ENCODE results near the gene CCDC34.

Gene CCDC34, protein sequence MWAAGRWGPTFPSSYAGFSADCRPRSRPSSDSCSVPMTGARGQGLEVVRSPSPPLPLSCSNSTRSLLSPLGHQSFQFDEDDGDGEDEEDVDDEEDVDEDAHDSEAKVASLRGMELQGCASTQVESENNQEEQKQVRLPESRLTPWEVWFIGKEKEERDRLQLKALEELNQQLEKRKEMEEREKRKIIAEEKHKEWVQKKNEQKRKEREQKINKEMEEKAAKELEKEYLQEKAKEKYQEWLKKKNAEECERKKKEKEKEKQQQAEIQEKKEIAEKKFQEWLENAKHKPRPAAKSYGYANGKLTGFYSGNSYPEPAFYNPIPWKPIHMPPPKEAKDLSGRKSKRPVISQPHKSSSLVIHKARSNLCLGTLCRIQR

DNA sequence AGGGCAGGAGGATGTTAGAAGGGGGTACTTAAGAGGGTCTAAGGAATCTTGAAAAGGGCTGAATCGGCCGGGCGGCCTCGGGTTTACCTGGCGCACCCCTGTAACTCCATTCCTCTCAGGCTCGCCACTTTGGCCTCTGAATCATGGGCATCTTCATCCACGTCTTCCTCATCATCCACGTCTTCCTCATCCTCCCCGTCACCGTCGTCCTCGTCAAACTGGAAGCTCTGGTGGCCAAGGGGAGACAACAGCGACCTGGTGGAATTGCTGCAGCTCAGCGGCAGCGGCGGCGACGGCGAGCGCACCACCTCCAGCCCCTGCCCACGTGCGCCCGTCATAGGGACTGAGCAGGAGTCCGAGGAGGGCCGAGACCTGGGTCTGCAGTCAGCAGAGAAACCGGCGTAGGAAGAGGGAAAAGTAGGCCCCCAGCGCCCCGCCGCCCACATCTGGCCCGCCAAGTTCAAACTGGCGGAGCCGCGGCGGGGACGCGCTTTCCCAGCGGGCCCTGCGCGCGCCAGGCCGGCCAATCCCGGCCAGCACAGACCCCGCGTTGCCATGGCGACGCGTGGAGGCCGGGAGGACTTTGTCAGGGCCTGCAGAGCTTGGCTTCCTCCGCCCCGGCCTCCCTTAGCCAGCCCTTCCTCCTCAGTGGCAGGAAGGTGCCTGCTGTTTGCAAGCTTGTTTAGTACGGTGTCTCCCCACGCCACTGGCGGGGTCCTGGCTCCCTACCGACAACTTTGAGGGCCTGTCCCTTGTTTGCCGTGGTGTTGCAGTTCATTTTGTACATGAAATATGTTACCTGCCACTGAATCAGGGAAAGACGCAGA lies at the start of gene CCDC34:
CCDC34 (minus strand) TSS at position 467 of the 827 bp plus-strand sequence; CDS start at position 446, 21 bp downstream.
- DNase-seq (ENCODE audit: insufficient read length, low spot score) (peak; percentile 90), FAIRE-seq (peak; percentile 87)

DNA sequence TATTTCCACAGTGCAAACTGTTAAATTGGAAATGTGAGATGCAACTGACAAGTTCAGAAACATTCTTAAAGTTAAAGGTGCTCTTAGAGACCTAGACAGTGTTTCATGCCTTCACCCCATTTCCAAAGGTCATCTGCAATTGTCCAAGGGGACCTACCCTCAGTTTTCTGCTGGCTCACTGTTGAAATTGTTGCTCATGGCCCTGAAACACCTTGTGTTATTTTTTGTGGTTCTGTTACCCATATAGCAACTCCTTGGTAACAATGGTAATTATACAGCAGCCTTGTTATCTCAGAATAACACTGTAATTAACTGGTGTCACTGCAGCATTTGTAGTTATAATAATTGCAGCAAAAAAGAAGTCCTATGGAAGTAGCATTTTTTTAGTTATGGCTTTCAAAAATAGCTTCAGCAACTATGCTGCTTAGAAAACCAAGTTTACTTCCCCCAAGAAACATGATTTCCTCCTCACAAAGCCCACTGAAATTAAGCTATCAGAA lies 49.2 kb upstream of the CCDC34 start:
- FAIRE-seq (no peak), DNase-seq (ENCODE audit: insufficient read length, low spot score) (no peak)

DNA sequence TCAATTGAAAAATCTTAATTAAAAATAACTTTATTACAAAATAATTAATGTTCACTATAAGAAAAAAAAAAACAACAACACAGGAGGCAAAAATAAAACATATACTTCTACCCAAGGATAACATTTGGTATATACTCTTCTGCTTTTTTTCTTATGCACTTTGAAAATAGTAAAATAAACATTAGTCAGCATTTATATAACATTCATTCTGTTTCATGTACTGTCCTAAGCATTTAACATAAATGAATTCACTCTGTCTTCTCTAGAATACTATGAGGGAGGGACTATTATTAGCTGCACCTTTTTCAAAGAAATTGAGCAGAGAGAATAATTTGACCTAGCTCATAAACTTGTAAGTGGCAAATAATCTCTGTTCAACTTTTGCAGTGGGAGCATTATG lies 48.3 kb upstream of the CCDC34 start:
- FAIRE-seq (no peak), DNase-seq (ENCODE audit: insufficient read length, low spot score) (no peak)

DNA sequence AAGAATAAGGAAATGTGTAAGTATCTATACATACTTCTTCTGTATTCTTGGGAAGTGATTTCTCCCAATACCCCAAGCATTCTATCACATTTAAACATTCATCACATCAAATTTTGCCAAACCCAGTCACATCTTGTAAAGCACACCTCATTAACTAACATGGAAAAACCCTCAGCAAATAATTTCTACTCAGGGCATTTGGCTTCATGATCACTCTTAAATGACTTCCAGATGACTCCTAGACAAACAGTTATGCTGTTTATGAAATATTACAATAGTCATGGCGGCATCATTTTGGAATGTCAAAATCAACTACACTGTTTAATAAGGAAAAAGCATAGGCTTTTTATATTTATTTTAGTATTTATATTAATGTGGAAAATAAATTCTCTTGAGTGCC lies 47.3 kb upstream of the CCDC34 start:
- no peak for FAIRE-seq
- DNase-seq (ENCODE audit: insufficient read length, low spot score) = no peak

DNA sequence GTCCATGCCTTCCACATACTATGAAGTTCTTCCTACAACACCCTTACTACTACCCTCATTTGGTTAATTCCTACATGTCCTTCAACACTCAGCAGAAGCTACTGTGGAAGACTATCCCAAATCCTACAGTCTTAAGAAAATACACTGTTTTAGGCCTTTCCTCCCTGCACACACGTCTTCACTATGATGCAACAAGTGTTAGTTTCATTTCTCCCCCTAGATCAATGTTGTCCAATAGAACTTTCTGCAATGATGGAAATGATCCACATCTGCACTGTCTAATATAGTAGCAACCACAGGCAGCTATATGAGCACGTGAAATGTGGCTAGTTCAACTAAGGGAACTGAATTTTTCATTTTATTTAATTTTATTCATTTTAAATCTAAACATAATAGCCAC lies 46.7 kb upstream of the CCDC34 start:
- DNase-seq (ENCODE audit: insufficient read length, low spot score) (no peak), FAIRE-seq (no peak)

DNA sequence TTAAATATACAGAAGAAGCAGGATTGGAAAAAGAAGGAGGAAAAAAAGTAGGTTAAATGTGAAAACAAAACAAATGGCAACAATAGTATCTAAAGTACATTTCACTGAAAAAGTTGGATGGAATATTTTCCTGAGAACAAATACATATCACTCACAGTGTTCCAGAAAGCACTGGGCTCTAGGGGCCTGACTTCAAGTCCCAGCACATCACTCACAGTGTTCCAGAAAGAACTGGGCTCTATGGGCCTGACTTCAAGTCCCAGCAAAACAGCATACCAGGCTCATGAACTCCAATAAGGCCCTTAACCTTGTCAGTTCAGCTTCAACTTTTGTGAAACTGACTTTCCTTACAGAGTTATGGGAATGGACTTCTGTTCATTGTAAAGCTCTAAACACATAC lies 46.0 kb upstream of the CCDC34 start:
- DNase-seq (ENCODE audit: insufficient read length, low spot score) (no peak), FAIRE-seq (no peak)

DNA sequence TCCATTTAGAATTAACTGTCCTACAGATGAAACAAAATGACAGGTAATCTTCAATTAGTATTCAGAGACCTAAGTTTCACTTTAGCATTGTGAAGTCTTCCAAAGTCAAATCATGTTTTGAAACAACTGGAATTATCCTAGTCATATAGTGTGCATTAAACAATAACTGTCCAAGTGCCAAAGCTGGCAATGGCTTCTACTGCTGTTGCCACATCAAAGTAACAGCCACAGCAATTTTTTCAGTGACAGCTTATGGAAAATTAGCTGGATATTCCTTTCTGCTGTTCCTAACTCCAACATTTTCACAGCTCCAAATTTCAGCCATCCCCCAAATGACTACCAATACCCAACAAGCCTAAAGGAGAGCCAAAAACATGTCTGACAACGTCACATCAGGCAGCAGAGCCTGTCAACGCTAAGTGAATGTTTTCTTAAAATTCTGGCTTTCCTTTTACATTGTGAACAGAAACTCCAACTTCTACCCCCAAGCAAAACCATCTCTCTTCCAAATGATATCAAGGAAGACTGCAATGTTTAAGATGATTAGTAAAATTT lies 45.3 kb upstream of the CCDC34 start:
- no peak for DNase-seq (ENCODE audit: insufficient read length, low spot score)
- no peak for FAIRE-seq

DNA sequence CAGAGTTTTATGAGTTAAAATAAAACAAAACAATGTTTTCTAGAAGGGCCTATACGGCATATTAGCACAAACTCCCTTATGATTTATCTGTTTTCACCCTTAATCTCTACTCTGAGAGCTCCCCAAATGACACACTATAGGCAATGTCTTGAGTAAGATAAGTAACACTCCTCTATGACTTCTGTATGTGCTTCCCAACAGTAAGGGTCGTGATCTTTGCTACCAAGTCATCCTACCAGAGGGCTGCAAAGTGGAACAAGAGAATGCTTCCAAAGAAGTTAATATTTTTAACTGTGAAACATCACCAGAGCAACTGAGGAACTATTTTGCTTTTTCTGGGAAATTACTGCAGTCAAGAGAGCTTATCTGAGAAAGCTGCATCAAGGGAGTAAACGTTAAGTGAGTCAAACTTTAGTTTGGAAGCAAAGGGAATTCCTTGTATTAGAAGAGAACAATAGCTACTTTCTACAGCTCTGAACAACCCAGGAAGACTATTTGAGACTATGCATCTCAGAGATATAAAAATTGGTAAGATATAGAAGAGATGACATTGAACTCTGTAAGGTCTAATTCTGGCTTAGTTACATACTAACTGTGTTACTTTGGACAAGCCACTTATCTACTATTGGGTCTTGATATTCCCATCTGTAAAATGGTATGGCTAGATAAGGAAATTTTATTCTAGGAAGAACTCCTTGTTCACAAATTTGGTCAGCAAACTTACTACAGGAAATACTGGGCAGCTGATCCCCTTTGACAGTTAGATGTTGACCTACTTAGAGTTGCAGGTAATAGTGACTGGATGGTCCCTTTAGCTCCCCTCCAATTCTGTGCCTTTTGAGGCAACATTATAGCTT lies 43.7 kb upstream of the CCDC34 start:
- no peak for DNase-seq (ENCODE audit: insufficient read length, low spot score)
- FAIRE-seq = no peak

DNA sequence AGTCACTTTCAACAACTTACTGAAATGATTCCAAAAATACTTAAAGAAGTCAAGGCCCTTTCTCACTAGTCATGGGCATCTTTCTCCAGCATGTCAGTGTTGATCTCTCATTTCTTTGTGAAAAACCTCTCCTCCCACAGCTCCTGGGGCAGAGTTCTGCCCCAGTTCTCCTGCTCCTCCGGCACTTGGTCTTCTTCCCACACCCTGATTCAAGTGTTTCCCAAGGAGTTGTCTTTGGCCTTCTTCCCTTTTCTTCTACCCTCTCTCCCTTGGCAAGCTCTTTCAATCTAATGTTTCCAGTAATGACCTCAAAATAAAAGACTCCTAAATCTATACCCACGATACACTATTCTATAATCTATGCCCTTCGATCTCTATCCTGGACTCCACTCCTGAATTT lies 42.1 kb upstream of the CCDC34 start:
- FAIRE-seq (no peak), DNase-seq (ENCODE audit: insufficient read length, low spot score) (no peak)

DNA sequence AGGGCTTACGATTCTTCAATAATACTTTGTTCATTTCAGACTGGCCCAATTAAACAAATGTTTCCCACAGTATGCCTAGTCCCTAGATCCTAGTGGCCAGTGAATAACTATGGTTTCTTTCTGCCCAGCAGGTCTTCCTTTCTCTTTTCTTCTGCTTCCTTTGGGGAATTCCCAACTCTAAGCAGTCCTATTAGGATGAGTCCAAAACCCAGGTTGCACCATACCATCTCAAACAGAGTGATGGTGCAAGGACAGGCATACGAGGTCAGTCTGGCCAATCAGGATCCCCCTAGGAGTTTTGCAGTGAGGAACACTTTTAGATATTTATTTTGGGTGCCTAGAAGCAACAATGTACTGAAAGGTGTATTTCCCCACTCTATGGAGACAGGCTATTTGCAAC lies 41.4 kb upstream of the CCDC34 start:
- DNase-seq (ENCODE audit: insufficient read length, low spot score) (no peak), FAIRE-seq (no peak)

DNA sequence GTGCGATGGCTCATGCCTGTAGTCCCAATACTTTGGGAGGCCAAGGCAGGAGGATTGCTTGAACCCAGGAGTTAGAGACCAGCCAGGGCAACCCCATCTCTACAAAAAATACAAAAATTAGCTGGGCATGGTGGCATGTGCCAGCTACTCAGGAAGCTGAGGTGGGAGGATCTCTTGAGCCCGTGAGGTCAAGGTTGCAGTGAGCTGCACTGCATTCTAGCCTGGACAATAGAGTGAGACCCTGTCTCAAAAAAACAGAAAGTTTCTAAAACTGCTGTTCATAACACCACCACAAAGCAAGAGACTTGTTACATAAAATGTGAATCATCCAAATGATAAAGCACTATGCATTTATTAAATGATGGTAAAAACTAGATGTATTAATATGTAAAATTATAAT lies 40.2 kb upstream of the CCDC34 start:
- DNase-seq (ENCODE audit: insufficient read length, low spot score) (no peak), FAIRE-seq (no peak)

DNA sequence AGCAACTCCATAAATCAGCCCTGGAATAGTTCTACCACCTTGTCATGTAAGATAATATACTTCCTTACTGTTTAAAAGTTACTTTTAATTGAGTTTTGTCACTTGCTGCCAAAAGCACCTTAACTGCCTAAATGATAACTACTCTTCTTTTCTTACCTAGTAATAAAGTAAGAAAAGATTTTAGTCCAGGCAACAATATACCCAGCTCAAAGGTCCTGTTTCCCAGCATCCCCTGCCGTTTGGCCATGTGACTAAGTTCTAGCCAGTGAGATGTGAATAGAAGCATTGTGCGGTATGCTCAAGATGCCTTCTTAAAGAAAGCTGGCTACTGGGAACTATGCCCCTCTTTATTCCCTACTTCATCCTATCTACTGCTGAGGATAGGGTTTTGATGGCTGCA lies 39.4 kb upstream of the CCDC34 start:
- no peak for DNase-seq (ENCODE audit: insufficient read length, low spot score)
- FAIRE-seq = no peak

DNA sequence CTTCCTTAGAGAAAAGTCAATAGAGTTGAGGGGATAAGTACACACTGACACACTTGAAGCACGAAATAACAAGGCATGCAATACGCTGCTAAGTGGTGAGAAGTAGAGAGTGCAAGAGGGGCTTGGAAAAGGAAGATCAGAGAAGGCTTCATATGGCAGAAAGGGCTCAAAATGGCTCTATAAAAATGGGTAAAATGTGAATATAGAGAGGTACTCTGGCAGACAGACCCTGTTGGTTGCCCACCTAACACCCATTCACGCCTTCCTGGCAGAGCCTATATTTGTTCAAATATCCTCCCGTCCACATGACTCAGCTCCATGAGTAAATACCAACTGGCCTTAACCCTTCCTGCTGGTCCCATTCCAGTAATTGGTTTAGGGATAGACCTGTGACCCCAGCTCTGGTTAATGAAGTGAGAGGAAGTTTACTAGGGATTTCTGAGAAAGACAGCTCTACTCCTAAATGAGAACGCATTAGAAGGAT lies 38.9 kb upstream of the CCDC34 start:
- no peak for FAIRE-seq

DNA sequence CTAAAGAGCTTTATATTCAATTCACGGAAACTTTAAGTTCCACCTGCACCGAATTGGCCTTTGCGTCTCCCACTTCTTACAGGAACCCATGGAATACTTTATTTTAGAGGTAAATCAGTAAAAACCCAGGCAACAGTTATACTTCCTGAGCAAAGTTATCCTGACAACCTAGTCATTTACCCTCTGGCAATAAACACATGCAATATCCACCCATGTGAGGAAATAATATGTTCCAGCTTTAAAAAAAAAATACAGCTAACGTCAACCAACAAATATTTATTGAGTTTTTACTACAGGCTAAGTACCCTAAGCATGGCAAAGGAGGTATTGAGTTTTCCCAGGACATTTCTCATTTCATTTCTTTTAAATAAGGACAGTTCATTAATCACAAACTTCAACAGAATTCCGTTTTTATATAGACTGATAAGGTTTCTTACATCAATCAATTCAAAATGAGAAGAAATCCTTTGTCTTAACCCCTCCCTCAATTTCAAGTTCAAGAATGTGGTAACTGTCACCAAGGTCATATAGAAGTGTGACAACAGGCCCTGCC lies 38.3 kb upstream of the CCDC34 start:
- DNase-seq (ENCODE audit: insufficient read length, low spot score) = no peak
- no peak for FAIRE-seq

More for the DNA sequence above, 38.9 kb upstream of the CCDC34 start:
- no peak for DNase-seq (ENCODE audit: insufficient read length, low spot score)

DNA sequence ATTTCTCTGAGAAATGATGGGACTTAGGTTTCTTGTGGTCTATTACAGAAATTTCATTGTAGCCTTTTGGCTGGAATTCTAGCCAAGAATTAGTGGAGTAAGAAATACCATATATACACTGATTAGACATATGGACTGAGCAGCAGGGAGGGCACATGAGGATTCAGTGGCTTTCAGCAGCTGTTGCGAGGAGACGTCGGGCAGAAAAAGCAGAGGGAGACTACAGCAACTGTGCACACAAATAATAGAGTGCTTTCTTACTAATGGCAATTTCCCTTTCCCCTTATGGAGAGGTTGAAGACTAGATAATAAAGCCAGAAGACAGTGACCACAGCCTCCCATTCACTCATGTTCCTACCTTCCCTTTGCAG lies 35.4 kb upstream of the CCDC34 start:
- no peak for DNase-seq (ENCODE audit: insufficient read length, low spot score)
- no peak for FAIRE-seq

DNA sequence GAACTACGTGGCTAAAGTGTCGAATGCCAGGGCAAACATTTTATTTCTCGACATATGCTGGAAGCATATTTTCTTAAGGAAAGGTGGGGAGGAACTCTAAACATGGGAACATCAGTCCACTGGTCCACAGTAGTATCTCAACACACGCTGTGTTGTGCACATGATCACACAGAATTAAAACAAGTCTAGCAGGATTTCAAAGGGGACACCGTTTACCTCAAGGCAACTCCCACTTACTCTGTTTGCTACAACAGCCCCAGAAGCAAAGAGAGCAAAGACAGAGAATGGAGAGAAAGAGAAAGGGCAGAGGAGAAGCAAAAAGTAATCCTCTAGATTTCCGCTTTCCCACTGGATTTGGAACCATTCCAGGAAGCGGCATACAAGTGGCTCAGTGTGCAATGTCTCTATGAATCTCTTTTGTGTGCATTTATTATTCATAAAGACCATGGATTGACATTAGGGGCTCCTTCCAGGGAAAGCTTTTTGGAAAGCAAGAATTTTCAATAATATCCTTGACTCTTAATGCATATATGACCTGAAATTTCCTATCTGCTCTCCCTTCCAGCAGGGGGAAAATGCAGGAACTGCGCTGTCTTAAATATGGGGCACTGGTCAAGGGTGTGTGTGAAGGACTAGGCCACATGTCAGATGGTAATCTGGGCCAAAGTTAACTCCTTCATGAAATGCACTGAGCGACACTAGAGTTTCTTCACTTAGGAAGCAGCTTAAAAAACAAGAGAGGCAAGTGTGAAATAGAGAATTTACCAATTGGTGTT lies 34.8 kb upstream of the CCDC34 start:
- DNase-seq (ENCODE audit: insufficient read length, low spot score) (no peak), FAIRE-seq (no peak)

DNA sequence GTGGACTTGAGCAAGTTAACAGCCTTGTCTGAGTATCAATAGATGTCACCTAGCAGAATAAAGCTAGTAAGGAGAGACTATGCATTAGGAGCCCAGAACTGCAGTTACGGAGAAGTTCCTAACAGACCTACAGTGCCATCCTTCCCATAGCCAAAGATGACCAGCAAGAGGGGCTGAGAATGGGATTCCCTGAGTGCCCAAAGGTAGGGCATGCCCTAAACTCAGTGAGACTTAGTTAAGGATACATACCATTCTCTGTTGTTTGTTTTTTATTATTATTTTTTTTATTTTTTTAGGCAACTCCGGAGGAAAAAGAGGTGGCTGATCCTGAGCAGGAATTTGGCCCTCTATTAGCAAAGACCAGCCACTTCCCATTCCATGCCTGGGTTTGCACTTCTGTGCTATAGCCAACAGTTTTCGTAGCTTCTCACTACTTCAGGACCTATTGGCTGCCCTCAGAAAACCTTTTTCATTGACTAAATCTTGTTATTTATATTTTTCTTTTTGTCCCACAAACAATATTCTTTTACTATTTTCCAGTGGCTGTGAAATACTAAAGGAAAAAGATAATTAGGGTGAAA lies 33.3 kb upstream of the CCDC34 start:
- FAIRE-seq (no peak), DNase-seq (ENCODE audit: insufficient read length, low spot score) (no peak)

DNA sequence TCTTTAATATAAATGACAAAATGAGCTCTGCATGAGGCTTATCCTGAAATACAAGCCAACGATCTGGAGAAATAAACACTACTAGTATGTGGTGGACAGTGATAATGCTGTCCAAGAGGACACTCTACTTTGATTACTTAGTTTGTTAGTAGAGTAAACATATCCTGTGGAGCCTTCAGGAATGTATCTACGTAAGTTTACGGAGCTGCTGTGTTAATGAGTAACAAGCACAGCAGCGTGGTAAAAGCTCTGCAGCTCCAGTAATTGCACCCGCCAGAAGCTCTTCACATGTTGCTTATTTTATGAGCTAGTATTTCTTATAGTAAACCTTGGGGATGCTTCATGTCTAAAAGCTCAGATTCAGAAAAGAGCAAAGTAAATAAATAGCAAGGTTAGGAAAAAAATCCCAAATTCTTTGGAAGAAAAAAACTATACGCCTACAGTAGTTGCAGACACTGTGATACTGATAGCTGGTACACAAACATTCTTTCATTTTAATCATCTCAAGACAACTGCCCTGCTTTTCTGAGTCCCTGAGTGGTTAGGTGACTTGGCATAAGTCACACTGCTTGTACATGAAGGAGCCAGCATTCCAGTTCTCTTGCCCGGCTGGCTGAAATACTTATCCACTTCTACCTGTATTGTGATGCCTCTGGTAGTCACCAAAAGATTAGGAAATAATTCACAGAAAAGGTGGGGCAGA lies 32.7 kb upstream of the CCDC34 start:
- DNase-seq (ENCODE audit: insufficient read length, low spot score) = no peak
- no peak for FAIRE-seq

Measured in HTR-8/SVneo (cell line).